Adrenal gland (tissue), 5 donors: ENCODE data around the gene FXYD1.
A peak's percentile ranks its signal among the peaks of the same experiment; 100 is the strongest.

Experiments used
- CTCF ChIP-seq, 6 experiments: fragments of 450-650 bp in 4 of 6; fragments of 200-600 bp in 2 of 6; sonication (generic) in 1 of 6; IDR thresholded peaks; 1 replicate in 5 of 6; 2 replicates in 1 of 6; pipeline versions ENCODE4 v1.5.1 to v1.8.0; 2016 to 2021; ENCODE audit warnings: antibody characterized with exemption in 6 of 6, mild to moderate bottlenecking in 2 of 6, moderate library complexity in 1 of 6
- POLR2A ChIP-seq, 2 donors: fragments of 450-650 bp; IDR thresholded peaks; one replicate each; pipeline ENCODE4 v1.6.1; 2017; ENCODE audit warnings: antibody characterized with exemption in 2 of 2, mild to moderate bottlenecking in 2 of 2, moderate library complexity in 1 of 2
- donor health status: DM: no; HTN: no; CAD: no.

- peak in 1 of 6 experiments; percentile 28 for TF ChIP-seq CTCF (IDR thresholded peaks at IDR 0.05)
- TF ChIP-seq POLR2A (IDR thresholded peaks at IDR 0.05), result no peak
Observed at GRCh38 chr19:35143231-35143715, 4.6 kb downstream of the FXYD1 start, which contains the start of gene FXYD7.
